ENCODE measurements around the gene TMEM63C.
"Not testable (repeated sequence)": the region's sequence is repeated elsewhere in the genome, so short reads cannot be mapped to it uniquely, and the experiment has no call there.

Gene TMEM63C

GRCh38 chr14:77260199-77260598 is 78.6 kb downstream of the TMEM63C start:
- DNase-seq, result no peak

- no peak for DNase-seq
These were observed 79.0 kb downstream of the TMEM63C start for GRCh38 chr14:77260631-77261030.

GRCh38 chr14:77264466-77265186 is 83.0 kb downstream of the TMEM63C start:
- DNase-seq, result no peak

- DNase-seq, result no peak
These were observed 83.6 kb downstream of the TMEM63C start for GRCh38 chr14:77265187-77265515.

GRCh38 chr14:77265561-77266335 is 84.2 kb downstream of the TMEM63C start:
- no peak for DNase-seq

GRCh38 chr14:77266336-77266735 is 84.7 kb downstream of the TMEM63C start:
- no peak for DNase-seq

- DNase-seq, result no peak
These were observed 86.5 kb downstream of the TMEM63C start for GRCh38 chr14:77267937-77268699.

- DNase-seq, result no peak
These were observed 87.5 kb downstream of the TMEM63C start for GRCh38 chr14:77268989-77269600.

GRCh38 chr14:77270361-77271112 is 88.9 kb downstream of the TMEM63C start:
- no peak for DNase-seq

GRCh38 chr14:77271113-77271710 is 89.6 kb downstream of the TMEM63C start, which contains the start of gene NGB:
NGB (minus strand) TSS chr14:77271206; CDS start chr14:77270937, 269 bp downstream.
- no peak for DNase-seq

GRCh38 chr14:77272261-77272660 is 90.7 kb downstream of the TMEM63C start:
- DNase-seq, result no peak

GRCh38 chr14:77273796-77274195 is 92.2 kb downstream of the TMEM63C start:
- no peak for DNase-seq

GRCh38 chr14:77275041-77275580 is 93.5 kb downstream of the TMEM63C start:
- DNase-seq, result no peak

GRCh38 chr14:77275601-77276017 is 94.0 kb downstream of the TMEM63C start:
- no peak for DNase-seq

GRCh38 chr14:77276295-77276935 is 94.8 kb downstream of the TMEM63C start:
- DNase-seq, result no peak

GRCh38 chr14:77276959-77277358 is 95.4 kb downstream of the TMEM63C start:
- no peak for DNase-seq

GRCh38 chr14:77278461-77279230 is 97.0 kb downstream of the TMEM63C start:
- DNase-seq, result no peak

- DNase-seq, result no peak
These were observed 98.1 kb downstream of the TMEM63C start for GRCh38 chr14:77279719-77280118.

- not testable (repeated sequence) for DNase-seq
These were observed 99.3 kb downstream of the TMEM63C start for GRCh38 chr14:77280921-77281320.

- DNase-seq, result no peak
These were observed 100.3 kb downstream of the TMEM63C start for GRCh38 chr14:77281852-77282410.
